HEK293 (cell line): ENCODE results near the gene EGFLAM.

Source experiments
- CTCF ChIP-seq: fragments of 450-650 bp; formaldehyde crosslinking; IDR thresholded peaks from 2 replicates; pipeline ENCODE4 v1.5.1; 2016; ENCODE audit warnings: missing biosample characterization, missing genetic modification characterization
- PRDM2 ChIP-seq: fragments of 450-650 bp; formaldehyde crosslinking; IDR thresholded peaks from 2 replicates; pipeline ENCODE4 v1.5.1; 2016; ENCODE audit warnings: missing biosample characterization, missing genetic modification characterization, borderline replicate concordance
- SCRT2 ChIP-seq: fragments of 450-650 bp; formaldehyde crosslinking; IDR thresholded peaks from 2 replicates; pipeline ENCODE4 v1.5.1; 2016; ENCODE audit warnings: missing biosample characterization, missing genetic modification characterization
- ZBTB49 ChIP-seq: fragments of 450-650 bp; formaldehyde crosslinking; IDR thresholded peaks from 2 replicates; pipeline ENCODE4 v1.5.1; 2016; ENCODE audit warnings: missing biosample characterization, missing genetic modification characterization, low read depth
- ZNF18 ChIP-seq: fragments of 450-650 bp; formaldehyde crosslinking; IDR thresholded peaks from 2 replicates; pipeline ENCODE4 v1.5.1; 2016; ENCODE audit warnings: missing biosample characterization, missing genetic modification characterization
- ZNF24 ChIP-seq: fragments of 450-650 bp; formaldehyde crosslinking; IDR thresholded peaks from 2 replicates; pipeline ENCODE4 v1.5.1; 2016; ENCODE audit warnings: missing biosample characterization, missing genetic modification characterization
- ZNF324 ChIP-seq: fragments of 450-650 bp; formaldehyde crosslinking; IDR thresholded peaks from 2 replicates; pipeline ENCODE4 v1.5.1; 2016; ENCODE audit warnings: missing biosample characterization, missing genetic modification characterization
- ZNF670 ChIP-seq: fragments of 450-650 bp; formaldehyde crosslinking; IDR thresholded peaks from 2 replicates; pipeline ENCODE4 v1.5.1; 2016; ENCODE audit warnings: missing biosample characterization, missing genetic modification characterization, low read depth
- ZNF701 ChIP-seq: fragments of 450-650 bp; formaldehyde crosslinking; IDR thresholded peaks from 2 replicates; pipeline ENCODE4 v1.5.1; 2016; ENCODE audit warnings: missing biosample characterization, missing genetic modification characterization
- ZNF747 ChIP-seq: fragments of 450-650 bp; formaldehyde crosslinking; IDR thresholded peaks from 2 replicates; pipeline ENCODE4 v1.5.1; 2016; ENCODE audit warnings: missing biosample characterization, missing genetic modification characterization
- ZNF768 ChIP-seq: fragments of 450-650 bp; formaldehyde crosslinking; IDR thresholded peaks from 2 replicates; pipeline ENCODE4 v1.5.1; 2018; ENCODE audit warnings: missing biosample characterization, mild to moderate bottlenecking, missing genetic modification characterization
- TF ChIP-seq, protein P1 (sequence below): fragments of 450-650 bp; formaldehyde crosslinking; IDR thresholded peaks from 2 replicates; pipeline ENCODE4 v1.5.1; 2016; ENCODE audit warnings: missing biosample characterization, missing genetic modification characterization

DNA sequence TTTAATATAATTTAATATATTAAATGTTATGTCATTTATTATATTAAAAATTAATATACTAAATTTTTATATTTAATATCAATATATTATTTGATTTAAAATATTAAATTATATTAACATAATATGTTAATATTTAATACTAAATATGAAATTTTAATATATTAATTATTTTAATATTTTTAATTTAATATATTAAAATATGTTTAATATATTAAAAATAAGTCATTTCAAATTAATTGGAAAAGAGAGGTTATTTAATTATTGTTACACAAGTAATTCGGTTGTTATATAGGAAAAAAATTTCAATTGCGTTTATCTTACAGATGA, 183.9 kb downstream of the EGFLAM start:
- TF ChIP-seq CTCF (tag by site-specific recombination) (no peak), ZNF768 (no peak), ZNF18 (tag by site-specific recombination) (no peak), ZNF747 (tag by site-specific recombination) (no peak), PRDM2 (no peak), ZNF701 (no peak), ZNF670 (tag by site-specific recombination) (no peak), ZBTB49 (tag by site-specific recombination) (no peak), SCRT2 (tag by site-specific recombination) (no peak), ZNF24 (no peak), ZNF324 (tag by site-specific recombination) (no peak)
- TF ChIP-seq, protein P1, sequence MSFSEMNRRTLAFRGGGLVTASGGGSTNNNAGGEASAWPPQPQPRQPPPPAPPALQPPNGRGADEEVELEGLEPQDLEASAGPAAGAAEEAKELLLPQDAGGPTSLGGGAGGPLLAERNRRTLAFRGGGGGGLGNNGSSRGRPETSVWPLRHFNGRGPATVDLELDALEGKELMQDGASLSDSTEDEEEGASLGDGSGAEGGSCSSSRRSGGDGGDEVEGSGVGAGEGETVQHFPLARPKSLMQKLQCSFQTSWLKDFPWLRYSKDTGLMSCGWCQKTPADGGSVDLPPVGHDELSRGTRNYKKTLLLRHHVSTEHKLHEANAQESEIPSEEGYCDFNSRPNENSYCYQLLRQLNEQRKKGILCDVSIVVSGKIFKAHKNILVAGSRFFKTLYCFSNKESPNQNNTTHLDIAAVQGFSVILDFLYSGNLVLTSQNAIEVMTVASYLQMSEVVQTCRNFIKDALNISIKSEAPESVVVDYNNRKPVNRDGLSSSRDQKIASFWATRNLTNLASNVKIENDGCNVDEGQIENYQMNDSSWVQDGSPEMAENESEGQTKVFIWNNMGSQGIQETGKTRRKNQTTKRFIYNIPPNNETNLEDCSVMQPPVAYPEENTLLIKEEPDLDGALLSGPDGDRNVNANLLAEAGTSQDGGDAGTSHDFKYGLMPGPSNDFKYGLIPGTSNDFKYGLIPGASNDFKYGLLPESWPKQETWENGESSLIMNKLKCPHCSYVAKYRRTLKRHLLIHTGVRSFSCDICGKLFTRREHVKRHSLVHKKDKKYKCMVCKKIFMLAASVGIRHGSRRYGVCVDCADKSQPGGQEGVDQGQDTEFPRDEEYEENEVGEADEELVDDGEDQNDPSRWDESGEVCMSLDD (tag by site-specific recombination) = no peak
